Measurements from ENCODE around the gene ABT1. TPM values are rescaled to one million over a fixed set of nuclear protein-coding genes. Genes with fewer than 3 reads are reported as not detected.
A peak's percentile ranks its signal among the peaks of the same experiment; 100 is the strongest.

Gene ABT1
- total RNA-seq, 1 donor from 2014 or later, result 8.3 TPM

DNA sequence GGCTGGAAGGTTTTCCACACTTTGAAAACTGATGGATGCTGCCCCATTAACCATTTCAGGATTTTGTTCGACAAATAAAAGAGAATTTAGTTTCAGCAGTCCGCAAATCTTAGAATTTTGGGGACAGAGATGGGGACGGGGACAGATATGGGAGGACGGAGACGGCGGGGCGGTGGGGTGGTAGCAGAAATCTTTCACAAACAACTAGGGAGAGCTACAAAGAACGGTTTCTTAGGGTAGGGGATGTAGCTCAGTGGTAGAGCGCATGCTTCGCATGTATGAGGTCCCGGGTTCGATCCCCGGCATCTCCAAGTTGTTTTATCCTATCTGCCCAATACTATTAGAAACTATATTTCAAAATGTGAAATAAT lies 43.5 kb upstream of the ABT1 start:
- TF ChIP-seq, protein P1, sequence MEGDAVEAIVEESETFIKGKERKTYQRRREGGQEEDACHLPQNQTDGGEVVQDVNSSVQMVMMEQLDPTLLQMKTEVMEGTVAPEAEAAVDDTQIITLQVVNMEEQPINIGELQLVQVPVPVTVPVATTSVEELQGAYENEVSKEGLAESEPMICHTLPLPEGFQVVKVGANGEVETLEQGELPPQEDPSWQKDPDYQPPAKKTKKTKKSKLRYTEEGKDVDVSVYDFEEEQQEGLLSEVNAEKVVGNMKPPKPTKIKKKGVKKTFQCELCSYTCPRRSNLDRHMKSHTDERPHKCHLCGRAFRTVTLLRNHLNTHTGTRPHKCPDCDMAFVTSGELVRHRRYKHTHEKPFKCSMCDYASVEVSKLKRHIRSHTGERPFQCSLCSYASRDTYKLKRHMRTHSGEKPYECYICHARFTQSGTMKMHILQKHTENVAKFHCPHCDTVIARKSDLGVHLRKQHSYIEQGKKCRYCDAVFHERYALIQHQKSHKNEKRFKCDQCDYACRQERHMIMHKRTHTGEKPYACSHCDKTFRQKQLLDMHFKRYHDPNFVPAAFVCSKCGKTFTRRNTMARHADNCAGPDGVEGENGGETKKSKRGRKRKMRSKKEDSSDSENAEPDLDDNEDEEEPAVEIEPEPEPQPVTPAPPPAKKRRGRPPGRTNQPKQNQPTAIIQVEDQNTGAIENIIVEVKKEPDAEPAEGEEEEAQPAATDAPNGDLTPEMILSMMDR (IDR thresholded peaks at IDR 0.05; ENCODE audit: borderline replicate concordance), result no peak
- peaks cover 38% of the 10 kb centered on the region for H3K4me1 ChIP-seq
- H3K4me3 ChIP-seq, result peak overlapping the region; percentile 72
- H3K9me3 ChIP-seq (replicated peaks), result no peaks in the 10 kb centered on the region
- H3K36me3 ChIP-seq, result no peaks in the 10 kb centered on the region
- H3K27ac ChIP-seq (replicated peaks), result peak overlapping the region; percentile 86
- intact Hi-C loops (cut with micrococcal nuclease), result no loop called here
- peak; percentile 56 for DNase-seq
- H3K27me3 ChIP-seq (ENCODE audit: low read depth), result no peaks in the 10 kb centered on the region

DNA sequence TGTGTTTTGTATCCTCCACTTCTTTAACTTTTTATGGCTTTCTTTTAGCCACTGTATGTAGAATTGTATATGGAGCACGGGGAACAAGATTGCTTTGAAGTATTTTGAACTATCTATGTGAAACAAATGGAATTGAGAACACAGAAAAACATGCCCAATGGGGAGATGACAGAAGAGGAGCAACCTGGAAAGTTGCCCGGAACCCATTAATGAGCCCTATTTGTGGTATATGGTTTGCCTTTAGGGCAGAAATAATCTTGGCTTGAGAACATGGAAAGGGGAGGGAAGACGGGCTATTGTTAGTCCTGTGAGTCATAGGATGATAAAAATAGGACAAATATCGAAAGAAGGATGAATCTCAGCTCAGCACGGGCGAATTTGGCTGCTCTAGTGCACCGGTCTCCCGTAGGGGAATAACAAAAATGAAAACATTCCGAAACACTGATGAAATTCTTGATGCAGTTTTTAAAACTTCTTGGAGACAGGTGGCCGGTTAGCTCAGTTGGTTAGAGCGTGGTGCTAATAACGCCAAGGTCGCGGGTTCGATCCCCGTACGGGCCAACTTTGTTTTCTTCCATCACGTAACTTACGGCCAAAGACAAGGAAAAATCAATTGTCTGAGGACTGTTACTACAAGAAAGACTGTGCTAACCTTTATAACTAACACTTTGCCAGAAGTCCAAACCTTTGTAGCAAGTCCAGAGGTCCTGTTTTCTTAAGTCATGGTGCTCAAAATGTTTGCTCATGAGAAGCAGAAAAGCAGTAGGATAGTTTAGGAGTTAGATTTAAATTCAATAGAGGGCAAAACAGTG lies 42.9 kb upstream of the ABT1 start:
- intact Hi-C loops (cut with micrococcal nuclease), result no loop called here
- H3K27ac ChIP-seq (replicated peaks), result peak overlapping the region; percentile 86
- no peaks in the 10 kb centered on the region for H3K36me3 ChIP-seq
- no peaks in the 10 kb centered on the region for H3K9me3 ChIP-seq (replicated peaks)
- TF ChIP-seq, protein P1 (IDR thresholded peaks at IDR 0.05; ENCODE audit: borderline replicate concordance), result no peak
- H3K27me3 ChIP-seq (ENCODE audit: low read depth), result no peaks in the 10 kb centered on the region
- H3K4me3 ChIP-seq, result peak overlapping the region; percentile 72
- H3K4me1 ChIP-seq, result peaks cover 38% of the 10 kb centered on the region
- peak; percentile 77 for DNase-seq

- TF ChIP-seq, protein P1 (IDR thresholded peaks at IDR 0.05; ENCODE audit: borderline replicate concordance), result no peak
- H3K27me3 ChIP-seq (ENCODE audit: low read depth), result no peaks in the 10 kb centered on the region
- H3K36me3 ChIP-seq, result no peaks in the 10 kb centered on the region
- H3K4me3 ChIP-seq, result peak overlapping the region; percentile 72
- DNase-seq, result no peak
- no peaks in the 10 kb centered on the region for H3K9me3 ChIP-seq (replicated peaks)
- H3K4me1 ChIP-seq, result peaks cover 38% of the 10 kb centered on the region
- H3K27ac ChIP-seq (replicated peaks), result peak overlapping the region; percentile 86
- intact Hi-C loops (cut with micrococcal nuclease), result no loop called here
Observed at GRCh38 chr6:26554447-26554696, 42.4 kb upstream of the ABT1 start.

- H3K27me3 ChIP-seq (ENCODE audit: low read depth), result no peaks in the 10 kb centered on the region
- peaks cover 35% of the 10 kb centered on the region for H3K4me1 ChIP-seq
- H3K27ac ChIP-seq (replicated peaks), result peak overlapping the region; percentile 86
- H3K4me3 ChIP-seq, result peak overlapping the region; percentile 72
- TF ChIP-seq, protein P1 (IDR thresholded peaks at IDR 0.05; ENCODE audit: borderline replicate concordance), result no peak
- H3K9me3 ChIP-seq (replicated peaks), result no peaks in the 10 kb centered on the region
- intact Hi-C loops (cut with micrococcal nuclease), result no loop called here
- H3K36me3 ChIP-seq, result no peaks in the 10 kb centered on the region
- peak; percentile 34 for DNase-seq
Observed at GRCh38 chr6:26554697-26555504, 41.9 kb upstream of the ABT1 start.

- peaks cover 27% of the 10 kb centered on the region for H3K4me1 ChIP-seq
- H3K9me3 ChIP-seq (replicated peaks), result no peaks in the 10 kb centered on the region
- peak overlapping the region; percentile 72 for H3K4me3 ChIP-seq
- H3K27me3 ChIP-seq (ENCODE audit: low read depth), result no peaks in the 10 kb centered on the region
- TF ChIP-seq, protein P1 (IDR thresholded peaks at IDR 0.05; ENCODE audit: borderline replicate concordance), result no peak
- intact Hi-C loops (cut with micrococcal nuclease), result no loop called here
- no peak for DNase-seq
- H3K27ac ChIP-seq (replicated peaks), result peak overlapping the region; percentile 86
- H3K36me3 ChIP-seq, result no peaks in the 10 kb centered on the region
Observed at GRCh38 chr6:26555505-26556262, 41.1 kb upstream of the ABT1 start.

All from left ventricle myocardium inferior (tissue), 1 donor.